H9 (cell line): ENCODE data around the gene FHIT. TPM values are rescaled to one million over a fixed set of nuclear protein-coding genes. Genes with fewer than 3 reads are reported as not detected.

Experiments used
- DNase-seq: peaks from one replicate; pipeline ENCODE4 v3.0.0-alpha.2; 2017
- H2AFZ ChIP-seq: one replicate; pipeline ENCODE4 v1.6.1; 2013; ENCODE audit warnings: mild to moderate bottlenecking, low read length, control low read depth, moderate library complexity
- H2AK5ac ChIP-seq: 2 replicates; pipeline ENCODE4 v1.6.1; 2013; ENCODE audit warnings: low read length, control low read depth, mixed read lengths; ENCODE audit not compliant: insufficient read length
- H2BK120ac ChIP-seq: one replicate; pipeline ENCODE4 v1.6.1; 2013; ENCODE audit warnings: low read depth, mild to moderate bottlenecking, low read length, control low read depth, inconsistent platforms; ENCODE audit not compliant: poor library complexity, severe bottlenecking
- H2BK12ac ChIP-seq: 2 replicates; pipeline ENCODE4 v1.6.1; 2013; ENCODE audit warnings: low read length, control low read depth, mixed read lengths, low read depth; ENCODE audit not compliant: insufficient read length
- H2BK15ac ChIP-seq: 2 replicates; pipeline ENCODE4 v1.6.1; 2013; ENCODE audit warnings: low read depth, low read length, control low read depth
- H2BK20ac ChIP-seq: one replicate; pipeline ENCODE4 v1.6.1; 2013; ENCODE audit warnings: low read depth, mild to moderate bottlenecking, low read length, control low read depth, inconsistent platforms; ENCODE audit not compliant: poor library complexity, severe bottlenecking
- H2BK5ac ChIP-seq: 2 replicates; pipeline ENCODE4 v1.6.1; 2013; ENCODE audit warnings: low read length, control low read depth, mixed read lengths; ENCODE audit not compliant: insufficient read length
- H3K14ac ChIP-seq: 2 replicates; pipeline ENCODE4 v1.6.1; 2013; ENCODE audit warnings: low read length, control low read depth; ENCODE audit not compliant: insufficient read depth
- H3K18ac ChIP-seq: 2 replicates; pipeline ENCODE4 v1.6.1; 2013; ENCODE audit warnings: low read depth, mild to moderate bottlenecking, mixed read lengths, low read length, control low read depth; ENCODE audit not compliant: insufficient read length
- H3K23ac ChIP-seq: 2 replicates; pipeline ENCODE4 v1.6.1; 2013; ENCODE audit warnings: low read length, control low read depth, mixed read lengths, low read depth; ENCODE audit not compliant: insufficient read length
- H3K23me2 ChIP-seq: 2 replicates; pipeline ENCODE4 v1.6.1; 2013; ENCODE audit warnings: low read depth, mild to moderate bottlenecking, mixed read lengths, low read length, control low read depth; ENCODE audit not compliant: insufficient read length, poor library complexity, severe bottlenecking
- H3K27ac ChIP-seq: 2 replicates; pipeline ENCODE4 v1.5.1; 2013; ENCODE audit warnings: low read length, control low read depth, mixed read lengths, low read depth; ENCODE audit not compliant: insufficient read length
- H3K27me3 ChIP-seq: 2 replicates; pipeline ENCODE4 v1.6.1; 2013; ENCODE audit warnings: low read length, control low read depth, inconsistent platforms; ENCODE audit not compliant: insufficient read depth
- H3K4ac ChIP-seq: 2 replicates; pipeline ENCODE4 v1.6.1; 2013; ENCODE audit warnings: low read depth, mild to moderate bottlenecking, control low read depth, inconsistent platforms, low read length, moderate library complexity
- H3K4me1 ChIP-seq: 2 replicates; pipeline ENCODE4 v1.6.1; 2013; ENCODE audit warnings: low read length, control low read depth, inconsistent platforms; ENCODE audit not compliant: insufficient read depth
- H3K4me2 ChIP-seq: 2 replicates; pipeline ENCODE4 v1.6.1; 2013; ENCODE audit warnings: low read length, control low read depth, mixed read lengths; ENCODE audit not compliant: insufficient read length, insufficient read depth
- H3K56ac ChIP-seq: 2 replicates; pipeline ENCODE4 v1.6.1; 2013; ENCODE audit warnings: low read depth, mild to moderate bottlenecking, mixed read lengths, low read length, control low read depth; ENCODE audit not compliant: insufficient read length
- H3K79me1 ChIP-seq: 2 replicates; pipeline ENCODE4 v1.6.1; 2013; ENCODE audit warnings: low read depth, mild to moderate bottlenecking, moderate library complexity, low read length, control low read depth, inconsistent platforms; ENCODE audit not compliant: insufficient read depth, poor library complexity, severe bottlenecking
- H3K79me2 ChIP-seq: 2 replicates; pipeline ENCODE4 v1.6.1; 2013; ENCODE audit warnings: low read length, control low read depth, inconsistent platforms; ENCODE audit not compliant: insufficient read depth
- H3K9ac ChIP-seq: 2 replicates; pipeline ENCODE4 v1.6.1; 2013; ENCODE audit warnings: low read length, control low read depth, mixed read lengths; ENCODE audit not compliant: insufficient read length; ENCODE audit errors: extremely low read depth
- H3K9me3 ChIP-seq: one replicate; pipeline ENCODE4 v1.6.1; 2013; ENCODE audit warnings: low read depth, low read length, inconsistent platforms; ENCODE audit not compliant: control insufficient read depth
- H3T11ph ChIP-seq: one replicate; pipeline ENCODE4 v1.6.1; 2013; ENCODE audit warnings: mild to moderate bottlenecking, low read length, control low read depth, inconsistent platforms
- H4K20me1 ChIP-seq: one replicate; pipeline ENCODE4 v1.6.1; 2013; ENCODE audit not compliant: control insufficient read depth, insufficient read length, insufficient read depth
- H4K5ac ChIP-seq: 2 replicates; pipeline ENCODE4 v1.6.1; 2013; ENCODE audit warnings: low read depth, mild to moderate bottlenecking, mixed read lengths, low read length, control low read depth; ENCODE audit not compliant: insufficient read length
- H4K8ac ChIP-seq: replicated peaks from 2 replicates; pipeline ENCODE4 v1.6.1; 2013; ENCODE audit warnings: low read length, control low read depth, mixed read lengths, low read depth; ENCODE audit not compliant: insufficient read length
- H4K91ac ChIP-seq: 2 replicates; pipeline ENCODE4 v1.6.1; 2013; ENCODE audit warnings: low read depth, mild to moderate bottlenecking, moderate library complexity, mixed read lengths, low read length, control low read depth; ENCODE audit not compliant: insufficient read length
- H3K27ac Mint-ChIP-seq, 3 experiments: 2 replicates in 2 of 3; 3 replicates in 1 of 3; pipeline ENCODE4 v1.8.0; 2020 to 2021; ENCODE audit warnings: mixed read lengths in 3 of 3, mild to moderate bottlenecking in 1 of 3, moderate library complexity in 1 of 3
- H3K27me3 Mint-ChIP-seq: 2 replicates; pipeline ENCODE4 v1.8.0; 2021; ENCODE audit warnings: low read depth, mild to moderate bottlenecking, moderate library complexity, mixed read lengths
- H3K36me3 Mint-ChIP-seq, 3 experiments: 2 replicates in 2 of 3; 3 replicates in 1 of 3; pipeline ENCODE4 v1.8.0; 2020 to 2021; ENCODE audit warnings: low read depth in 3 of 3, mixed read lengths in 3 of 3; ENCODE audit not compliant: insufficient read depth in 1 of 3
- H3K4me1 Mint-ChIP-seq, 2 experiments: 2 replicates each; pipeline ENCODE4 v1.8.0; 2020; ENCODE audit warnings: mixed read lengths in 2 of 2
- H3K4me3 Mint-ChIP-seq, 2 experiments: 2 replicates in 1 of 2; 3 replicates in 1 of 2; pipeline ENCODE4 v1.8.0; 2020 to 2021; ENCODE audit warnings: mild to moderate bottlenecking in 2 of 2, mixed read lengths in 2 of 2, moderate library complexity in 1 of 2
- H3K9me3 Mint-ChIP-seq, 2 experiments: 2 replicates in 1 of 2; 3 replicates in 1 of 2; pipeline ENCODE4 v1.8.0; 2020; ENCODE audit warnings: mild to moderate bottlenecking in 2 of 2, mixed read lengths in 2 of 2, moderate library complexity in 1 of 2
- CTCF ChIP-seq: fragments of 200-600 bp; sonication (generic); conservative IDR thresholded peaks from 3 replicates; pipeline ENCODE4 v1.8.0; 2021; ENCODE audit warnings: antibody characterized with exemption, mild to moderate bottlenecking
- WGBS: extraction: QIAGEN DNeasy Blood & Tissue Kit; methylation state at CpG from one replicate; pipeline ENCODE4 v1.1.7; 2013; ENCODE audit warnings: missing lambda C conversion rate, low lambda C conversion rate, mixed read lengths; ENCODE audit not compliant: insufficient read length; ENCODE audit errors: extremely low coverage; 5-methylcytosine and 5-hydroxymethylcytosine counted together
- total RNA-seq: library from RNA; stranded (reverse); gene quantifications from 2 replicates; pipeline ENCODE4 v1.2.1, GENCODE V29; 2021

FHIT gene
- total RNA-seq, 1 experiment from 2014 or later = 3.0 TPM

- Histone ChIP-seq H3K9ac (no peak overlapping the region), H2AFZ (no peak overlapping the region), H3T11ph (no peak overlapping the region), H3K79me2 (no peaks in the 10 kb centered on the region), H4K8ac (no peak overlapping the region), H3K79me1 (no peaks in the 10 kb centered on the region), H3K27me3 (no peaks in the 10 kb centered on the region), H4K5ac (no peak overlapping the region), H2BK20ac (no peak overlapping the region), H3K14ac (no peak overlapping the region), H3K27ac (no peak overlapping the region), H2BK5ac (no peak overlapping the region), H2BK15ac (no peak overlapping the region), H3K56ac (no peak overlapping the region), H3K23me2 (no peaks in the 10 kb centered on the region), H3K18ac (no peak overlapping the region), H3K4me1 (no peaks in the 10 kb centered on the region), H2BK12ac (no peak overlapping the region), H2BK120ac (no peak overlapping the region), H3K4me2 (no peak overlapping the region), H3K4ac (no peak overlapping the region), H4K91ac (no peak overlapping the region), H3K23ac (no peak overlapping the region), H3K9me3 (no peaks in the 10 kb centered on the region), H4K20me1 (no peaks in the 10 kb centered on the region), H2AK5ac (no peak overlapping the region)
- peaks cover 0 to 9% (median 6%) of the 10 kb centered on the region in 3 experiments; a peak in 6 of 7 replicates for H3K36me3 Mint-ChIP-seq
- WGBS = no CpG with 5 or more reads among the region's 5 CpGs
- DNase-seq = no peak
- H3K4me3 Mint-ChIP-seq = no peak overlapping the region
- TF ChIP-seq CTCF = no peak
- H3K4me1 Mint-ChIP-seq = no peaks in the 10 kb centered on the region
- peaks cover 7 to 15% of the 10 kb centered on the region in 2 experiments; a peak in 3 of 5 replicates for H3K9me3 Mint-ChIP-seq
- peaks cover 2% of the 10 kb centered on the region; the same call in 1 of the 2 replicates for H3K27me3 Mint-ChIP-seq
- no peak overlapping the region for H3K27ac Mint-ChIP-seq
Measured at GRCh38 chr3:59709702-59710553, 1541.3 kb downstream of the FHIT start.
